Epithelial cell of esophagus (primary cell): Measurements from ENCODE around the gene TUBGCP3.

ENCODE experiments used
- DNase-seq: peaks from one replicate; pipeline ENCODE4 v3.0.0; 2010; ENCODE audit warnings: low read depth
- H3K4me3 ChIP-seq: 2 replicates; pipeline ENCODE4 v1.5.1; 2011; ENCODE audit warnings: mild to moderate bottlenecking, low read length, control low read depth
- TF ChIP-seq, protein P1 (sequence below): IDR thresholded peaks from 2 replicates; pipeline ENCODE4 v1.5.1; 2011; ENCODE audit warnings: low read depth, mild to moderate bottlenecking, low read length, control low read depth, inconsistent platforms; ENCODE audit not compliant: insufficient read depth; ENCODE audit errors: missing control alignments

Gene TUBGCP3

DNA sequence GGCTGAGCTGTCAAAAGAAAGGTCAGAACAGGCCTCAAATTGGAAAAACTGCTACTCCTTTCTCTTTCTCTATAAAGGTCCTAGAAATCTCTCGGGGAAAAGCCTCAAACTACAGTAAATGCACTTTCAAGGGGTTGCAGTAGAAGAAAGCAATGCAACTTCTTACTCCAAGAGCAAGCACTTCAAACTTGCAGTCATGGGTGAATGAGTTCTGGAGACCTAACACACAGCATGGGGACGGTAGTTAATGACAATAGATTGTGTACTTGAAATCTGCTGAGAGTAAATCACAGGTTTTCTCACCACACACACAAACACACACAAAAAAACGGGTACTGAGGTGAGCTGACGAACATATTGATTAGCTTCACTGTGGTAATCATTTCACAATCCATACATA, 11.8 kb downstream of the TUBGCP3 start:
- TF ChIP-seq, protein P1, sequence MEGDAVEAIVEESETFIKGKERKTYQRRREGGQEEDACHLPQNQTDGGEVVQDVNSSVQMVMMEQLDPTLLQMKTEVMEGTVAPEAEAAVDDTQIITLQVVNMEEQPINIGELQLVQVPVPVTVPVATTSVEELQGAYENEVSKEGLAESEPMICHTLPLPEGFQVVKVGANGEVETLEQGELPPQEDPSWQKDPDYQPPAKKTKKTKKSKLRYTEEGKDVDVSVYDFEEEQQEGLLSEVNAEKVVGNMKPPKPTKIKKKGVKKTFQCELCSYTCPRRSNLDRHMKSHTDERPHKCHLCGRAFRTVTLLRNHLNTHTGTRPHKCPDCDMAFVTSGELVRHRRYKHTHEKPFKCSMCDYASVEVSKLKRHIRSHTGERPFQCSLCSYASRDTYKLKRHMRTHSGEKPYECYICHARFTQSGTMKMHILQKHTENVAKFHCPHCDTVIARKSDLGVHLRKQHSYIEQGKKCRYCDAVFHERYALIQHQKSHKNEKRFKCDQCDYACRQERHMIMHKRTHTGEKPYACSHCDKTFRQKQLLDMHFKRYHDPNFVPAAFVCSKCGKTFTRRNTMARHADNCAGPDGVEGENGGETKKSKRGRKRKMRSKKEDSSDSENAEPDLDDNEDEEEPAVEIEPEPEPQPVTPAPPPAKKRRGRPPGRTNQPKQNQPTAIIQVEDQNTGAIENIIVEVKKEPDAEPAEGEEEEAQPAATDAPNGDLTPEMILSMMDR, result no peak
- no peak for DNase-seq
- H3K4me3 ChIP-seq, result no peak overlapping the region

DNA sequence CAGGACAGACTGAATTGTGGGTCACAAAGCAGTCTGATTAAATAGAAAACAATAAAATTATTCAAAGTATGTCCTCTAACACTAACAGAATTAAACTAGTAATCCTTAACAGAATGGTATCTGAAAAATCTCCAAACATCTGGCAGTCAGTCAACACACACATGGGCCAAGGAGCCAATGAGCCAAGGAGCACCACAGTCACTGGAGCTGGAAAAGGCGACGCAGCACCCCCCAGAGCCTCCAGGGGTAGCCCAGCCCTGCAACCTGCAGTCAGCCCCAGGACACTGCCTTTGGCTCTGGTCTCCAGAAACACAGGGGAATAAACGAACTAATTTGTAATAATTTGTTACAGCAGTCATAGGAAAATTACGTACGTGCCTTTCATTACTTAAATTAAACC, 12.3 kb downstream of the TUBGCP3 start:
- H3K4me3 ChIP-seq, result no peak overlapping the region
- DNase-seq, result no peak
- TF ChIP-seq, protein P1, result no peak

DNA sequence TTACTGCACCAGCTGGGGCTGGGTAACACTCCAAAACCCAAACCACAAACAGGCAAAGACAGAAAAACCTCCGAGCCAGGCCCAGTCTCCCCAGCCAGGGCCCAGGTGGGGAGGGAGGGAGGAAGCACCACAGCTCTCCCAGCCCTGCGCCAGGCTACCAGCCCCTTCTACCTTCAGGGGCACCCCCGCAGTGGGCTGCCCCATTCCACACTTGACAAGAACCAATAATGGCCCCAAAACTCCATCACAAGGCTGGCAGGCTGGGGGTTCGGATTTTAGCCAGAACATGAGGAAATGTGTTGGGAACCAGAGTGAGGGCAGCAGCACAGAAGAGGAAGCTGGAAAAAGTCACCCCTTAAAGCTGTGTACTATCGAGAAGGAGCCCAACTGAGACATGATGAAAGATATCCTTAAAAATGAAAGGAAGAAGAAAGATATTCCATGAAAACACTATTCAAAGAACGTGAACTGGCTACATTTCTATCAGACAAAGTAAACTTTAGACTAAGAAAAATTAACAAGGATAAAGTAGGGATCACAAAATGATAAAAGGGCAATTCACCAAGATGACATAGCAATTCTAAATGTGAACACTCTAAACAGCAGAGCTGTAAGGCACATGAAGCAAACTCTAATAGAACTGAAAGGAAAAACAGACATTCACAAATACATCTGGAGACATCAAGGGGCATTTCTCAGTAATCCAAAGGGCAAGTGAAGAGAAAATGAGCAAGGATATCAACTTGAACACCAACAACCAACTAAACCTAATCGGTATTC, 12.9 kb downstream of the TUBGCP3 start:
- no peak overlapping the region for H3K4me3 ChIP-seq
- TF ChIP-seq, protein P1, result no peak
- no peak for DNase-seq

DNA sequence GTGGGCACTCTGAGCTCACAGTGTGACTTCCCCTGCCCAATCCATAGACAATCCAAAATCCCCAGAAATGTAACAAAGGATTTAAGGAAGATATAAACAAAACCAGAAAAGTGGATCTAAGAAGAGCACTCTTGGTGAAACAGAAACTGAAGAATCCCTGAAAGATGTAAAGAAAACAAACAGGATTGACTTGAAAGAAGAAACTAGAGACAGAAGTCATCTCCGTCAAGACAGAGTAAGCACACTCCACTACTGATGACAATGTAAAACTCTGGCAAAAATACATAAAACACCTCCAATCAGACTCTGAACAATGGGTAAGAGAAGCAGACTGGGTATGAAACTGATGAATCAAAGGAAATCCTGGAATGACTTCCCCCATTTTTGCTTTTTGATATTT, 13.5 kb downstream of the TUBGCP3 start:
- DNase-seq, result no peak

DNA sequence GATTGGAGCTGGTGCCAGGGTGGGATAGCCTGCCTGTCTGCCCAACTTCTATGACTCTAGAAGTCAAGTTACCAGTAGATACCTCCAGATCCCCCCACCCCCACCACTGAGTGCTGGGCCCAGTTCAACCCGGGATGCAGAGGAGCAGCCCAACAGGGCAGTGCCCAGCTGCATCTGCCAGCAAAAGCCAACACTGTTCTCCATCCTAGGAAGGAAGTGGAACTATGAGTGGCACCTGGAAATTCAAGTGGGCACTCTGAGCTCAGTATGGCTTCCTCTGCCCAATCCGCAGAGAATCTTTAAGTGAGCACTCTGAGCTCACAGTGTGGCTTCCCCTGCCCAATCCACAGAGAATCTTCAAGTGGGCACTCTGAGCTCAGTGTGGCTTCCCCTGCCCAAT, 14.2 kb downstream of the TUBGCP3 start:
- no peak for DNase-seq
- H3K4me3 ChIP-seq, result no peak overlapping the region
- TF ChIP-seq, protein P1, result no peak

More for the DNA sequence above, 13.5 kb downstream of the TUBGCP3 start:
- no peak overlapping the region for H3K4me3 ChIP-seq
- TF ChIP-seq, protein P1, result no peak

DNA sequence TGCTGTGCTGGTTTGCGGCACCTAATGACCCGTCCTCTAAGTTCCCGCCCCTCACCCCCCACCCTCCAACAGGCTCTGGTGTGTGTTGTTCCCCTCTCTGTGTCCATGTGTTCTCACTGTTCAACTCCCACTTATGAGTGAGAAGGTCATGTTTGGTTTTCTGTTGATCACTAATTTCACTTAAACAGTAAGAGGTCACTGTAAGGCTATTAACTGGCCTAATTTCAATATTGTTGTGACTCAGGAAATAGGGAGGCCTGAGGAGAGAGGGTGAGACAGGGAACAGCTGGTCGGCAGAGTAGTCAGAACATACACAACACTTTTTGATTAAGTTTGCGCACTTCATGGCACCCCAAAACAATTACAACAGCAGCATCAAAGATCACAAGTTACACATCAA, 15.6 kb downstream of the TUBGCP3 start:
- no peak for DNase-seq
- TF ChIP-seq, protein P1, result no peak
- H3K4me3 ChIP-seq, result no peak overlapping the region

DNA sequence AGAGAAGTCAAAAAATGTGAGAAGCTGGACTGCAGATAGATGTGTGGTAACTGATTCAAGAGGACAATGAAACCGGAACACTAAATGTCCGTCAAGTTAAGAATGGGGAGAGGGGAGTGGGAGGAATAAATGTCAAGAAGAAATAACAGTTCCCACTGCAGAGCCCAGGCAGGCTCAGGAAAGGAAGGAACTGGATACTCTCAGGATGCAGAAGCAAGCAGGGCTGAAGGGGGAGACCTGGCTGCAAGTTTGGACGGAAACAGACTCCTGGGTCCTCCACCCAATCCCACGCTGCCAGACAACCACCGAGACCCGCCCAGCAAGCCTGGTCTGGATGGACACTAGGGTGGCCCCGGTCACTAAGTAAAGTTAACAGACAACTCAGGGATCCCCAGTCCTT, 18.1 kb downstream of the TUBGCP3 start:
- no peak for DNase-seq
- no peak overlapping the region for H3K4me3 ChIP-seq
- TF ChIP-seq, protein P1, result no peak
